H4 (cell line): ENCODE measurements around the gene OPN4. TPM values are rescaled to one million over a fixed set of nuclear protein-coding genes. Genes with fewer than 3 reads are reported as not detected.

Experiments
- DNase-seq: peaks from one replicate; pipeline ENCODE4 v3.0.0-alpha.2; 2015; ENCODE audit warnings: low spot score
- total RNA-seq: library from RNA; depleted of rRNA; stranded (reverse); fragments of >200 nt; shearing (Covaris generic); gene quantifications from 2 replicates; pipeline ENCODE4 v1.2.3, GENCODE V29; 2014

The OPN4 gene
- total RNA-seq, 1 experiment from 2014 or later: 0.02 TPM

- peak; percentile 38 for DNase-seq
Measured at GRCh38 chr10:86647773-86648703, 6.3 kb upstream of the OPN4 start.

GRCh38 chr10:86648704-86649427, 5.5 kb upstream of the OPN4 start:
- peak; percentile 83 for DNase-seq

- DNase-seq: no peak
Measured at GRCh38 chr10:86649471-86650150, 4.7 kb upstream of the OPN4 start.

- no peak for DNase-seq
Measured at GRCh38 chr10:86650151-86650550, 4.2 kb upstream of the OPN4 start.

GRCh38 chr10:86651021-86651471, 3.3 kb upstream of the OPN4 start:
- no peak for DNase-seq

- DNase-seq: no peak
Measured at GRCh38 chr10:86651631-86652331, 2.6 kb upstream of the OPN4 start.

- DNase-seq: no peak
Measured at GRCh38 chr10:86652361-86653202, 1.8 kb upstream of the OPN4 start.

- DNase-seq: no peak
Measured at GRCh38 chr10:86653379-86653778, 968 bp upstream of the OPN4 start.

- no peak for DNase-seq
Measured at GRCh38 chr10:86653987-86654386, 360 bp upstream of the OPN4 start.

- no peak for DNase-seq
Measured at GRCh38 chr10:86655173-86655540, 810 bp downstream of the OPN4 start.

GRCh38 chr10:86655596-86655995, 1.2 kb downstream of the OPN4 start:
- DNase-seq: no peak

GRCh38 chr10:86657011-86657395, 2.7 kb downstream of the OPN4 start:
- no peak for DNase-seq

GRCh38 chr10:86657396-86658011, 3.2 kb downstream of the OPN4 start:
- no peak for DNase-seq

- DNase-seq: no peak
Measured at GRCh38 chr10:86658261-86658741, 4.0 kb downstream of the OPN4 start.

GRCh38 chr10:86658751-86659150, 4.4 kb downstream of the OPN4 start:
- no peak for DNase-seq

GRCh38 chr10:86659161-86659691, 4.9 kb downstream of the OPN4 start:
- no peak for DNase-seq

- no peak for DNase-seq
Measured at GRCh38 chr10:86659721-86660453, 5.5 kb downstream of the OPN4 start.

GRCh38 chr10:86661161-86662025, 7.0 kb downstream of the OPN4 start:
- DNase-seq: no peak
